ENCODE results near the gene TIGD6.

GRCh38 chr5:149969181-149969930 is 31.1 kb downstream of the TIGD6 start:
- no peak for TF ChIP-seq YY1 (IDR thresholded peaks at IDR 0.05; ENCODE audit: insufficient read depth, insufficient read length)
- TF ChIP-seq ZNF274 (IDR thresholded peaks at IDR 0.05; ENCODE audit: low read depth, low read length): no peak
- TF ChIP-seq SUZ12 (IDR thresholded peaks at IDR 0.05; ENCODE audit: extremely low read depth, insufficient read depth, insufficient read length): no peak

Data from NT2/D1 (cell line).